Uterus (tissue), 2 donors: Measurements from ENCODE around the gene RNASET2.

Source experiments
- CTCF ChIP-seq, 4 experiments: fragments of 200-600 bp in 2 of 4; fragments of 450-650 bp in 2 of 4; sonication (generic) in 2 of 4; IDR thresholded peaks; one replicate each; pipeline ENCODE4 v1.5.1; 2016 to 2019; ENCODE audit warnings: antibody characterized with exemption in 4 of 4, mild to moderate bottlenecking in 2 of 4, moderate library complexity in 1 of 4
- POLR2A ChIP-seq, 2 donors: fragments of 450-650 bp; IDR thresholded peaks; one replicate each; pipeline ENCODE4 v1.6.1; 2016; ENCODE audit warnings: antibody characterized with exemption in 2 of 2, mild to moderate bottlenecking in 1 of 2, moderate library complexity in 1 of 2

- TF ChIP-seq CTCF (IDR thresholded peaks at IDR 0.05) = no peak
- no peak for TF ChIP-seq POLR2A (IDR thresholded peaks at IDR 0.05)
These were observed 2.1 kb downstream of the RNASET2 start for GRCh38 chr6:166954118-166954713.
